Astrocyte (in vitro differentiated cells and primary cell): Measurements from ENCODE around the gene CABLES2. TPM values are rescaled to one million over a fixed set of nuclear protein-coding genes. Genes with fewer than 3 reads are reported as not detected.

ENCODE experiments used
- DNase-seq: peaks from one replicate; pipeline ENCODE4 v3.0.0-alpha.2; 2010; ENCODE audit warnings: low read depth
- FAIRE-seq: peaks from 2 replicates; lab custom pipeline; 2011; peaks lifted over from hg19 to GRCh38; lab: Jason Lieb, UNC
- H2AFZ ChIP-seq: 2 replicates; pipeline ENCODE4 v1.6.0; 2012; ENCODE audit warnings: low read depth, low read length, inconsistent platforms
- H3K27ac ChIP-seq: 2 replicates; pipeline ENCODE4 v1.5.1; 2011; ENCODE audit warnings: low read depth, low read length, inconsistent platforms
- H3K27me3 ChIP-seq: 2 replicates; pipeline ENCODE4 v1.6.0; 2011; ENCODE audit warnings: low read length, inconsistent platforms; ENCODE audit not compliant: insufficient read depth
- H3K36me3 ChIP-seq: 2 replicates; pipeline ENCODE4 v1.5.1; 2011; ENCODE audit warnings: low read length, inconsistent platforms; ENCODE audit not compliant: insufficient read depth
- H3K4me1 ChIP-seq: 2 replicates; pipeline ENCODE4 v1.5.1; 2011; ENCODE audit warnings: low read length, inconsistent platforms; ENCODE audit not compliant: insufficient read depth
- H3K4me2 ChIP-seq: 2 replicates; pipeline ENCODE4 v1.6.0; 2012; ENCODE audit warnings: low read length, inconsistent platforms
- H3K4me3 ChIP-seq: 2 replicates; pipeline ENCODE4 v1.5.1; 2011; ENCODE audit warnings: low read depth, mild to moderate bottlenecking, low read length, inconsistent platforms; ENCODE audit not compliant: insufficient read depth
- H3K79me2 ChIP-seq: 2 replicates; pipeline ENCODE4 v1.6.0; 2012; ENCODE audit warnings: mild to moderate bottlenecking, low read length, inconsistent platforms; ENCODE audit not compliant: insufficient read depth
- H3K9ac ChIP-seq: 2 replicates; pipeline ENCODE4 v1.6.0; 2012; ENCODE audit warnings: mild to moderate bottlenecking, low read length, inconsistent platforms
- H3K9me3 ChIP-seq: 2 replicates; pipeline ENCODE4 v1.5.1; 2012; ENCODE audit warnings: low read depth, mild to moderate bottlenecking, low read length, inconsistent platforms; ENCODE audit not compliant: insufficient read depth
- H4K20me1 ChIP-seq: 2 replicates; pipeline ENCODE4 v1.6.0; 2012; ENCODE audit warnings: low read length, inconsistent platforms; ENCODE audit not compliant: insufficient read depth
- H3K27ac Mint-ChIP-seq: one replicate; pipeline ENCODE4 v1.8.0; 2021; ENCODE audit warnings: mild to moderate bottlenecking, mixed read lengths; ENCODE audit not compliant: unreplicated experiment
- H3K27me3 Mint-ChIP-seq: one replicate; pipeline ENCODE4 v1.8.0; 2021; ENCODE audit warnings: low read depth, mixed read lengths; ENCODE audit not compliant: unreplicated experiment
- H3K36me3 Mint-ChIP-seq: one replicate; pipeline ENCODE4 v1.8.0; 2021; ENCODE audit warnings: low read depth, mixed read lengths; ENCODE audit not compliant: unreplicated experiment
- H3K4me1 Mint-ChIP-seq: one replicate; pipeline ENCODE4 v1.8.0; 2021; ENCODE audit warnings: low read depth, mixed read lengths; ENCODE audit not compliant: unreplicated experiment
- H3K4me3 Mint-ChIP-seq: one replicate; pipeline ENCODE4 v1.8.0; 2021; ENCODE audit warnings: mild to moderate bottlenecking, moderate library complexity, mixed read lengths; ENCODE audit not compliant: unreplicated experiment
- H3K9me3 Mint-ChIP-seq: one replicate; pipeline ENCODE4 v1.8.0; 2021; ENCODE audit warnings: mild to moderate bottlenecking, mixed read lengths; ENCODE audit not compliant: unreplicated experiment
- EZH2 ChIP-seq: IDR thresholded peaks from 2 replicates; pipeline ENCODE4 v1.6.1; 2012; ENCODE audit warnings: mild to moderate bottlenecking, low read length, inconsistent platforms; ENCODE audit not compliant: insufficient read depth
- total RNA-seq: library from RNA; stranded (reverse); gene quantifications from 2 replicates; pipeline ENCODE4 v1.2.1, GENCODE V29; 2021
- TF ChIP-seq, protein P1 (sequence below): IDR thresholded peaks from 2 replicates; pipeline ENCODE4 v1.5.1; 2011; ENCODE audit warnings: low read depth, mild to moderate bottlenecking, inconsistent platforms, low read length, moderate library complexity; ENCODE audit not compliant: insufficient read depth

Gene CABLES2
- total RNA-seq, 1 donor from 2014 or later = 4.4 TPM

DNA sequence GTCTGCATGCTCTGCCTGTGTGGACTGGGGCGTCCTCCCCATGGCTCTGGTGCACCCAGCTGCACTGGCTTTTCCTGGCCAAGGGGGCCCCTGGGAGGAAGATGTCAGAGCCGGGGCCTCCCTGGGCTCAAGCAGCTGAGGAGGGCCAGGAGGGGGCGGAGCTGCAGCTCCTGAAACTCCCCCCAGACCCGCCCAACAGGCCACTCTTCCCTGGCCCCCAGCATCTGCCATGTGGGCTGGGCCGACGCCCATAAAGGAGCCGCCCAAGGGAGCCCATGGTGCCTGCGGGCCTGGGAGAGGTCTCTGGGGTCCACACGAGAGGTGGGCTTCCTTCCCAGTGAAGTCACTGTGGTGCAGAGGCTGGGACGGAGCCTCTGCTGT lies 16.2 kb upstream of the CABLES2 start:
- peaks cover 13% of the 10 kb centered on the region for H3K27me3 Mint-ChIP-seq
- no peak overlapping the region for H3K27ac Mint-ChIP-seq
- no peak overlapping the region for H3K4me3 ChIP-seq
- no peak overlapping the region for H3K4me3 Mint-ChIP-seq
- H3K36me3 ChIP-seq = no peaks in the 10 kb centered on the region
- peaks cover 2% of the 10 kb centered on the region for H3K4me1 Mint-ChIP-seq
- no peaks in the 10 kb centered on the region for H3K4me1 ChIP-seq
- no peak for FAIRE-seq
- DNase-seq = no peak
- H2AFZ ChIP-seq = no peak overlapping the region
- peaks cover 3% of the 10 kb centered on the region for H3K9me3 ChIP-seq
- no peaks in the 10 kb centered on the region for H3K27me3 ChIP-seq
- TF ChIP-seq EZH2 = no peak
- TF ChIP-seq, protein P1, sequence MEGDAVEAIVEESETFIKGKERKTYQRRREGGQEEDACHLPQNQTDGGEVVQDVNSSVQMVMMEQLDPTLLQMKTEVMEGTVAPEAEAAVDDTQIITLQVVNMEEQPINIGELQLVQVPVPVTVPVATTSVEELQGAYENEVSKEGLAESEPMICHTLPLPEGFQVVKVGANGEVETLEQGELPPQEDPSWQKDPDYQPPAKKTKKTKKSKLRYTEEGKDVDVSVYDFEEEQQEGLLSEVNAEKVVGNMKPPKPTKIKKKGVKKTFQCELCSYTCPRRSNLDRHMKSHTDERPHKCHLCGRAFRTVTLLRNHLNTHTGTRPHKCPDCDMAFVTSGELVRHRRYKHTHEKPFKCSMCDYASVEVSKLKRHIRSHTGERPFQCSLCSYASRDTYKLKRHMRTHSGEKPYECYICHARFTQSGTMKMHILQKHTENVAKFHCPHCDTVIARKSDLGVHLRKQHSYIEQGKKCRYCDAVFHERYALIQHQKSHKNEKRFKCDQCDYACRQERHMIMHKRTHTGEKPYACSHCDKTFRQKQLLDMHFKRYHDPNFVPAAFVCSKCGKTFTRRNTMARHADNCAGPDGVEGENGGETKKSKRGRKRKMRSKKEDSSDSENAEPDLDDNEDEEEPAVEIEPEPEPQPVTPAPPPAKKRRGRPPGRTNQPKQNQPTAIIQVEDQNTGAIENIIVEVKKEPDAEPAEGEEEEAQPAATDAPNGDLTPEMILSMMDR = no peak
- no peaks in the 10 kb centered on the region for H3K79me2 ChIP-seq
- H3K27ac ChIP-seq = no peak overlapping the region
- H3K4me2 ChIP-seq = no peak overlapping the region
- H3K36me3 Mint-ChIP-seq = no peaks in the 10 kb centered on the region
- no peaks in the 10 kb centered on the region for H4K20me1 ChIP-seq
- H3K9ac ChIP-seq = no peak overlapping the region
- H3K9me3 Mint-ChIP-seq = no peaks in the 10 kb centered on the region

DNA sequence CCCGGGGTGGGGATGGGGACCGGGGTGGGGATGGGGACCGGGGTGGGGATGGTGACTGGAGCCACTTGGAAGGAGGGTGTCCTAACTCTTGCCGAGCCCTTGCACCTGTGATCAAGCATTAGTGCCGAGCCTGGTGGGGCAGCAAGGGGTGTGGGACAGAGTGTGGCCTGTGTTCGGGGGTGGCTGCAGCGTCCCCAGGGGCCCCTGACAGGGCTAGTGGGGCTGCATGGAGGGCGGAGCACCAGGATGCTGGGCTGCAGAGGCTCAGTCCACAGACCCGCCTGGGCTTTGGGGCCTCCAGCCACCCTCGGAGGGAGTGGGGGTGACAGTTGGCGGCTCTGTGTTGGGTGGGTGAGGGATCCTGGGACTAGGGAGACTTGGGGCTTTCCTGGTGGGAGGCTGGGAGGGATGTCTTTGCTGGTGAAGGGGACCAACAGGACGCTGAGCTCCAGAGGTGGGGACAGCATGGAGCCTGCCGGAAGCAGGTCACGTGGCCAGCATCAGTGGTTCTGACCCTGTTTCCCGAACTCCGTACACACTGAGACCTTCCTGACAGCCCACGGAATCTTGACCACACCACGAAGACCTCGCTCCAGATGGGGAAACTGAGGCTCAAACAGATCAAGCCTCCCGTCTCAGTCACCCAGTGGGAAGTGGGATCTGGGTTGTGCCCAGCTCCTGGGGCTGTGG lies 15.7 kb upstream of the CABLES2 start:
- TF ChIP-seq, protein P1 = no peak
- no peak for TF ChIP-seq EZH2
- Mint-ChIP-seq H3K27ac (no peak overlapping the region), H3K36me3 (no peaks in the 10 kb centered on the region), H3K27me3 (peaks cover 13% of the 10 kb centered on the region), H3K4me3 (no peak overlapping the region), H3K4me1 (peaks cover 2% of the 10 kb centered on the region), H3K9me3 (no peaks in the 10 kb centered on the region)
- H3K4me1 ChIP-seq = no peaks in the 10 kb centered on the region
- peaks cover 3% of the 10 kb centered on the region for H3K9me3 ChIP-seq
- no peak overlapping the region for H3K9ac ChIP-seq
- H3K27ac ChIP-seq = no peak overlapping the region
- no peaks in the 10 kb centered on the region for H3K79me2 ChIP-seq
- H2AFZ ChIP-seq = no peak overlapping the region
- no peak overlapping the region for H3K4me2 ChIP-seq
- FAIRE-seq = no peak
- no peaks in the 10 kb centered on the region for H3K36me3 ChIP-seq
- H4K20me1 ChIP-seq = no peaks in the 10 kb centered on the region
- no peak for DNase-seq
- H3K27me3 ChIP-seq = no peaks in the 10 kb centered on the region
- no peak overlapping the region for H3K4me3 ChIP-seq

DNA sequence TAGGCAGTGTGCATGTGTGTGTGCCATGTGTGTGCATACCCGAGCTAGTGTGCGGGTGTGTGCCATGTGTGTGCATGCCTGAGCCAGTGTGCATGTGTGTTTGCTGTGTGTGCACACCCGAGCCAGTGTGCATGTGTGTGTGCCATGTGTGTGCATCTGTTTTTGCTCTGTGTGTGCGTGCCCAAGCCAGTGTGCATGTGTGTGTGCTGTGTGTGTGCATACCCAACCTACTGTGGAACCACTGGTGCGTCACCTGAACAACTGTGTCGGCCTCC lies 14.6 kb upstream of the CABLES2 start:
- no peak overlapping the region for H3K4me2 ChIP-seq
- no peak overlapping the region for H3K27ac Mint-ChIP-seq
- H3K27me3 ChIP-seq = no peaks in the 10 kb centered on the region
- H3K9ac ChIP-seq = no peak overlapping the region
- H3K4me1 ChIP-seq = no peaks in the 10 kb centered on the region
- DNase-seq (no peak), FAIRE-seq (no peak)
- no peak overlapping the region for H3K27ac ChIP-seq
- no peaks in the 10 kb centered on the region for H3K36me3 ChIP-seq
- no peak overlapping the region for H3K4me3 ChIP-seq
- H3K36me3 Mint-ChIP-seq = no peaks in the 10 kb centered on the region
- H3K4me3 Mint-ChIP-seq = no peak overlapping the region
- H3K9me3 Mint-ChIP-seq = no peaks in the 10 kb centered on the region
- H3K79me2 ChIP-seq = no peaks in the 10 kb centered on the region
- no peak for TF ChIP-seq EZH2
- TF ChIP-seq, protein P1 = no peak
- H2AFZ ChIP-seq = no peak overlapping the region
- peaks cover 14% of the 10 kb centered on the region for H3K27me3 Mint-ChIP-seq
- H3K4me1 Mint-ChIP-seq = no peaks in the 10 kb centered on the region
- H4K20me1 ChIP-seq = no peaks in the 10 kb centered on the region
- H3K9me3 ChIP-seq = peaks cover 3% of the 10 kb centered on the region
